Measurements from ENCODE around the gene ADD2.
"Not testable (repeated sequence)": the region's sequence is repeated elsewhere in the genome, so short reads cannot be mapped to it uniquely, and the experiment has no call there.

The ADD2 gene

DNA sequence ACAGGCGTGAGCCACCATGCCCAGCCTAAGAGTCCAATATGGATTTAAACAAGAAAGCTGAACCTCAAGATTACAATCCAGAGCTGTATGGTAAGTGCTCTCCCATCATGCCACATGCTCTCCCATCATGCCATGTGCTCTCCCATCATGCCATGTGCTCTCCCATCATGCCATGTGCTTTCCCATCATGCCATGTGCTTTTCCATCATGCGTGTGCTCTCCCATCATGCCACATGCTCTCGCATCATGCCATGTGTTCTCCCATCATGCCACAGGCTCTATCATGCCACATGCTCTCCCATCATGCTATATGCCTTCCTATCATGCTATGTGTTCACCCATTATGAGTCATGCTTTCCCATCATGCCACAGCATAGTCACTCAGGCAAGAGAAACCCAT, 20.7 kb downstream of the ADD2 start:
- no peak for DNase-seq

- no peak for DNase-seq
Measured at GRCh38 chr2:70746094-70746974, 21.7 kb downstream of the ADD2 start.

- no peak for DNase-seq
Measured at GRCh38 chr2:70745276-70745825, 22.6 kb downstream of the ADD2 start.

- DNase-seq, result no peak
Measured at GRCh38 chr2:70744397-70744796, 23.6 kb downstream of the ADD2 start.

DNA sequence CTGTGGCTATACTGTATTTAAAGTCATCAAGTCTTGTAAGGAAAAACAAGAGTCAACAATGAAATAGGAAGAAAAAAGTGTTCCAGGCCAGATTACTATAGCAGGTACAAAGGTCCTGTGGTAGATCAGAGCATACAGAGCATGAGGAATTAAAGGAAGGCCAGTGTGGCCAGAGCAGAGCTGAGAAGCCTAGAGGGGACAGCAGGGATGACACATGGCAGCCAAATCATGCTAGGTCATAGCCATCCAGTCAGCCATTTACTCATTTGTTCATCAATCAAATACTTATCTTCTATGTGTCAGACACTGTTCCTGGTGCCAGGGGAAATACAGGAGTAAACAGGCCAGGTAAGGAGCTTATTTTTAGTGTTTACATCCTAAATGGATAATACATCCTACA, 24.3 kb downstream of the ADD2 start:
- no peak for DNase-seq

DNA sequence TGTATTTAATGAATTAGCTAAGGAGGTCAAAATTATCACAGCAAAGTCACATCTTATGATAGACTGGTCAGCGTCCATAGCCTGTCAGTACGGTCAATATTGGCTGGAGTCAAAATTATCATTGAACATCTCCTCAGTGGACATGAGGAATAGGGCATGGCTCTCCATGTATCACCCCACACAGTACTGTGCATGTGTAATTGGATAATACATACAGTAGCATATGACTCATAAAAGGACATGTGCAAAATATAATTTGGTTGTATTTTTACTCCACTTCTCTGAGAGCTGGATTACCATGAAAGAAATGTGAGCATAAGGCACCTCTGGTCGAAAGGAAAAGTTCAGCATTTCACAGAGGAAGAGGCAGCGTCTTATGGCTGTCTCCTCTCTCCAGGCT, 24.9 kb downstream of the ADD2 start:
- no peak for DNase-seq

GRCh38 chr2:70739492-70739891, 28.5 kb downstream of the ADD2 start:
- DNase-seq, result not testable (repeated sequence)

GRCh38 chr2:70738159-70738558, 29.8 kb downstream of the ADD2 start:
- no peak for DNase-seq

DNA sequence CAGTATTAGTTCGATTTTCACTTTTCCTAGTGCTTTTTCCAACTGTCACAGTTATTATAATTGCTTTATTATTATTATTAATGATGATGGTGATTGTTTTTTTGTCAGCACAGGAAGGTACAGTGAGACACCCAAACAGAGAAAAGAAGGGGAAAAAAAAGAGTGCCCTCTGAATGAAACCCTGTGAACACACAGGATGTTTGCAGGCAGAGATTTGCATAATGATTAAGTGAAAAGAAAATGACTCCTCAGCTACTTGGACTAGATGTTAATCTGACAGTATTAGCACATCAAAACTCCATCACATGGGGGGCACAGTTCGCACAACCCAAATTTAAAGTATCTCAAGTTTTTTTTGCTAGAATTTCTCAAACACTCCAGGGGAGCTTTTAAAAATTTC, 32.9 kb downstream of the ADD2 start:
- DNase-seq, result no peak

- DNase-seq, result no peak
Measured at GRCh38 chr2:70733646-70734180, 34.3 kb downstream of the ADD2 start.

DNA sequence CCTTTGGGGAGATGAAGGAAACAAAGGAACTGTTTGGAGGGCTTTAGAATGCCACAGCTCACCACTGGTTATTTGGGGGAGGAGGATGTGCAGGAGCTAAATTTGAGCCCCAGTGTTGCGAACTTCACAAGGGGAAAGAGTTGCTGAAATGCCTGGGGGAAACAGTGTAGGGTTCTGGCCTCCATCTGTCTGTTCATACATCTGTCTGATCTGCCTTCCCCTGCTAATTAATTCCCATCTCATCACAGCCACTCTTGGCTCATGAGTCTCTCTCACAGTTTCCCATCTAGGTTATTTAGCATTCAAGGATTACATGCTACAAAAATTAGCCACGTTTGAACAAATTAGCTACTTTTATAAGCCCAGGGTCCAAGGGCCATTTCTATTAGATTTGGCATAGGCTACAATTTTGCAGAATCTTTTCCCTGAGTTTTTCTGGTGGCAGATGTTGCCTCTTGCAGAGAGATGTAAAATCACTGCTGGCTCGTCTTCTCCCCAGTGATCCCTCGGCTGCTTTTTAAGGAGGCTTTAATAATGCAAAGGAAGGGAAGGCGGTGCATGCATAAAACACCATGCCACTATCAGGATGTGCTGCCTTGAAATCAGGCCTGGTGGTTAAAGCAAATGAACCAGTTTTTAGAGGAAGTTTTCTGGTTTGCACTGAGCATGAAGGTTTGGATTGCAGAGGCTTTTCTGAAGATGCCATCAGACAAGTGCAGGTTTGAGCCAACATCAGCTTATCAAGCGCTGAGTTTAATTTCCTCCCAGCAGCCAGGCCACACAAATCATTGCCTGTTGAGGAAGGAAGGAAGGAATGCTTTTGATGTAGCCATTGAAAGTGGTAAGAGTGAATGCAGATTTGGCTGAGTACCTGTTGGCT, 35.0 kb downstream of the ADD2 start:
- no peak for DNase-seq

GRCh38 chr2:70730730-70731129, 37.3 kb downstream of the ADD2 start:
- DNase-seq, result no peak

DNA sequence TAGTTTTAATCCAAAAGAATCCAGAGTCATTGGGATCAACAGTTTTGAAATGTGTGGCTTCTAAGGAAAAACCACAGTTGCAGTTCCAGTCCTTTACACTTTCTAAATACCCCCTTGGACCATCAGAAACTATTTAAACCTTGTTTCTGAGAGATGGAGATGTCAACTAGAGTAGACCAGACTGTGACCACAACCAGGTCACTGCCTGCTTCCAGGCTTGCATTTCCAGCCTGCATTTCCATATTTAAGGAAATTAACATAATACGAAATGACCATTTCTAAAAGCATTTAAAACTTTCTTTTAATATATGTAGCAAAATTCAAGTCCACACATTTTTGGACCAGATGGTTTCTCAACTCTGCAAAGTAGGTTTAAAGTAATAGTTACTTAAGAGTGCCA, 38.4 kb downstream of the ADD2 start:
- DNase-seq, result no peak

DNA sequence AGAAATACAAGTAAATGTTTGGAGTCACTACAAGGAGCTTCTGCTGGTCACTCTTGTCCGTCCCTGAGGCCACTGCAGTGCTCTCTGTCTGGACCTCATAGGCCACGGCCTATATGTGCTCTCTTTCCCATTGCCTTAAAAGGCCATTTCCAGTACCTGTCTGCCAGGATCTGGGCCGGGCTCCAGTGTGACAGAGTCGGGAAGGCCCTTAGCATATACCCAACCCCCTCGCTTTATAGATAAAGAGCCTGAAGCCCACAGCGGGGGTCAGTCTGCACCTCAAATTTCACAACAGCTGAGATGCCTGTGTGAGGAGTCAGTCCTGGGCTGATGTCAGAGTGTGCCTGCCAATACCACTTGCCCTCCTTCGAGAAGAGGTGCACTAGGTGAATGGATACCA, 39.9 kb downstream of the ADD2 start:
- no peak for DNase-seq

DNA sequence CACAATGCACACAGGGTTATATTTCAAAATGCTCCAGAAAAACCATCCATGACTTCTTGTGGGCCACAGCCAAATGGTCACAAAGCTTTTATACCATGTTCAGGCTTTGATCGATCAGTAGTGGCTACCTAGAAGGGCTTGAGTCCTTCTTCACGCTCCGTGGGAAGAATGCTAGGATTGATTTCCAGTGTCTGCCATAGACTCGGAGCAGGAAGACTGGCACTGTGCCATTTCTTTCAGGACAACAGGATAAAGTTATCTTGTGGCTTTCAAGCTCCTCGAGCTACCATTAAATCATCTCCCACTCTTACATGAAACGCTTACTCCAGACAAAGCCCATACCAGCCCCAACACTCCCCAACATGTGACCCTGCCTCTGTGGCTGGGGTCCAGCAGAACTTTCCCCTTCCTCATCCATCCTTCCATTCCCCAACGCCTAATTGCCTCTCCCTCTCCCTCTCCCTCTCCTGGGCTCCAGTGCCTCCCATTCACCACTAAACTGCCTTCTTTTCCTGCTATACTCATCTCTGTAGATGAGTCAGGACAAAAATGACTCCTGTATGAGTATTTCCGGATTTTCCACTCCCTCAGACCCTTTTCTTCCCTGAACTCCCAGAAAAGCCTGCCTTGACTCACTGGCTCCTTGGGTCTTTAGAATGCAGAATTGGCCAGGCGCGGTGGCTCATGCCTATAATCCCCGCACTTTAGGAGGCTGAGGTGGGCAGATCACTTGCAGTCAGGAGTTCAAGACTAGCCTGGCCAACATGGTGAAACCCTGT, 40.9 kb downstream of the ADD2 start:
- no peak for DNase-seq

DNA sequence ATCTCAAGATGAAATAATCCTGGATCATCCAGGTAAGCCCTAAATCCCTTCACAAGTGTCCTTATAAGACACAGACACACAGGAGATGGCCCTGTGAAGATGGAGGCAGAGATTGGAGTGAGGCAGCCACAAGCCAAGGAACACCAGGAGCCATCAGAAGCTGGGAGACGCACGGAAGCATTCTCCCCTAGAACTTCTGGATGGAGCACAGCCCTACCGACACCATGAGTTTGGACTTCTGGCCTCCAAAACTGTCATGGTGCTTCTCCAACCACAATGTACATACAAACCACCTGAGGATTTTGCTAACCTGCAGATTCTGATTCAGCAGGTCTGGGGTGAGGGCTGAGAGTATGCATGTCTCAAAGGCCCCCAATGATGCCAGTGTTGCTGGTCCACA, 42.5 kb downstream of the ADD2 start:
- DNase-seq, result no peak

DNA sequence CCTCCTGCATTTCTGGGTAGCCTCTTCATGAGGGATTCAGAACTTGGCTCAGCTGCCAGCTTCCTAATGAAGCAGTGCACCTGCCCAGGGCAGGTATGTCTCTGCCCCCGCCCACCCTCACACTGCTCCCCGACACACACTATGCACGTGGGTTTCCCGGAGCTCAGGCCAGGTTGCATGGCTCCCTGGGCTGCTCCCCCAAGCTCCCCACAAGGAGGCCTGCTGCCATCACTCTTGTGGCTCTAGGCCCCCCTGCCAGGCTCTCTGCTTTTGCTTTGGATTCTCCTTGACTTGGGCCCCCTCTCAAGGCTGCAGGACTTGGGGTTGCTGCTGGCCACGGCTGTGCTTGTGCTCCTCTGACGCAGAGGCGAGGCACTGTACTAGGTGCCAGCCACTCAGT, 43.6 kb downstream of the ADD2 start:
- no peak for DNase-seq

- DNase-seq, result no peak
Measured at GRCh38 chr2:70723286-70723885, 44.6 kb downstream of the ADD2 start.

- DNase-seq, result no peak
Measured at GRCh38 chr2:70720124-70720523, 47.9 kb downstream of the ADD2 start.

GRCh38 chr2:70719231-70719630, 48.8 kb downstream of the ADD2 start:
- DNase-seq, result no peak

DNA sequence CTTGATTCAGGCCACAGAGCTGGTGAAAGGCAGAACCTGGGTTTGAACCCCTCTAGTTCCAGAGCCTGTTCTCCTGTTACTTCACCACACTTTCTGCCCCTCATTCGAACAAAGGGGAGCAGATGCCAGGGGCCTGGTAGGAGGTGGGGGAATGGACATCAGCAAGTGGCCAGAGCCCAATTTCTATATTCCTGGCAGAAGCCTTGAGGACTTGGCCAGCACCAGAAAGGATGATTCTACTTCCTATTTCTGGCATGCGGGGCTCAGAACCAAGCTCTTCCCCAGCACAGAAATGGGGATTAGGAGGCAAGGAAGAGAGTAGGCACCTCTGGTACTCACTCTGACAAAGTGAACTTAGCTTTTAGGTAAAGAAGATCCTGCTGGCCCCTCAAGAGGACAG, 49.3 kb downstream of the ADD2 start:
- no peak for DNase-seq

GRCh38 chr2:70718241-70718640, 49.8 kb downstream of the ADD2 start:
- DNase-seq, result no peak
